Choroid plexus epithelial cell (primary cell): Measurements from ENCODE around the gene YAF2.
"Not testable (repeated sequence)": the region's sequence is repeated elsewhere in the genome, so short reads cannot be mapped to it uniquely, and the experiment has no call there.

Source experiments
- DNase-seq: peaks from one replicate; pipeline ENCODE4 v3.0.0-alpha.2; 2010; ENCODE audit warnings: low read depth
- H3K4me3 ChIP-seq: 2 replicates; pipeline ENCODE4 v1.5.1; 2011; ENCODE audit warnings: low read depth, mild to moderate bottlenecking, control low read depth, low read length, moderate library complexity
- CTCF ChIP-seq: conservative IDR thresholded peaks from 2 replicates; pipeline ENCODE4 v1.5.1; 2011; ENCODE audit warnings: low read depth, mild to moderate bottlenecking, control low read depth, inconsistent platforms, low read length, moderate library complexity

YAF2 gene

GRCh38 chr12:42235426-42235825, 2.6 kb downstream of the YAF2 start:
- peak; percentile 20 for DNase-seq
- TF ChIP-seq CTCF = no peak
- H3K4me3 ChIP-seq = no peak overlapping the region

GRCh38 chr12:42234970-42235369, 3.1 kb downstream of the YAF2 start:
- DNase-seq = peak; percentile 23
- TF ChIP-seq CTCF = no peak
- H3K4me3 ChIP-seq = no peak overlapping the region

- not testable (repeated sequence) for H3K4me3 ChIP-seq, DNase-seq
Observed at GRCh38 chr12:42227525-42227924, 10.5 kb downstream of the YAF2 start.

GRCh38 chr12:42224501-42224900, 13.5 kb downstream of the YAF2 start:
- not testable (repeated sequence) for H3K4me3 ChIP-seq, DNase-seq

DNA sequence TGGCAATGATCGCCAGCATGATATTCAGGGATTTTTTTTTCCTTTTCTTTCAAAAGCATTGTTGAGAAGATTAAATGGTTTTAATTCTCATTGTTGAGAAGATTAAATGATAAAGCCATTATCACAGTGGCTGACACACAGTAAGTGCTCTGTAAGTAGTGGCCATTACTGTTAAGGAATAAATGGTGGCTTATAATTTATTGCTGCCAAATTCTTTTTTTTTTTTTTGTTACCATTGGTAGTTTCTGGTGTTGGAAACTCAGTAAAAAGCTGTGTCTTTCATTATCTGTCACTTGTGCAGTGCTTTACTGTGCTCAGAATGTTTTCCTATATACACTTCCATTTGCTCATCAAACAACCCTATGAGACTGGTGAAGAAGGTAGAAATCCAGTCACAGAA, 15.3 kb downstream of the YAF2 start:
- no peak for DNase-seq
- TF ChIP-seq CTCF = no peak
- H3K4me3 ChIP-seq = no peak overlapping the region

DNA sequence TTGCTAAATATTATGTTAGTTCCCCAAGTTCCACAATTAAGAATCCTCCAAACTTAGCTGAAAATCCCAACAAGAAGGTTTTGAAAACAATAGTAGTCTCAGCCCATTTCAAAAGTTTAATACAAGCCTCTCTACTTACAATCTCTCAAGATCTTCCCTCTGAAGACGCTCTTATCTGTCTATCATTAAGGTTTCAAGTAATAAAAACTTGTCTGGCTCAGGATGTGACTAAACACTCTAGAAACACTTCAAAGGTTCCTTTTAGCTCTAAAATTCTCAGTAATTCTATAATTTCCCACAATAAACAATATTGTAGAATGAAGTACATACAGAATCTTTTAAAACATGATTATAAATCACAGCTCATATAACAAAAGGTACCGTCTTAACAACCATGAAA, 16.3 kb downstream of the YAF2 start:
- DNase-seq = no peak
- no peak for TF ChIP-seq CTCF
- H3K4me3 ChIP-seq = no peak overlapping the region

GRCh38 chr12:42217656-42218055, 20.4 kb downstream of the YAF2 start:
- DNase-seq = peak; percentile 51
- no peak overlapping the region for H3K4me3 ChIP-seq
- no peak for TF ChIP-seq CTCF

- H3K4me3 ChIP-seq = no peak overlapping the region
- DNase-seq = no peak
- TF ChIP-seq CTCF = no peak
Observed at GRCh38 chr12:42216737-42217136, 21.3 kb downstream of the YAF2 start.

- not testable (repeated sequence) for H3K4me3 ChIP-seq, DNase-seq
Observed at GRCh38 chr12:42215759-42216158, 22.3 kb downstream of the YAF2 start.
